ENCODE data around the gene VWA8.
"Not testable (repeated sequence)": the region's sequence is repeated elsewhere in the genome, so short reads cannot be mapped to it uniquely, and the experiment has no call there.

The VWA8 gene

GRCh38 chr13:41579881-41580280 lies 381.0 kb downstream of the VWA8 start:
- H3K36me3 ChIP-seq (ENCODE audit: control insufficient read depth, insufficient read depth, low read length): no peaks in the 10 kb centered on the region
- no peaks in the 10 kb centered on the region for H3K9me3 ChIP-seq (ENCODE audit: control insufficient read depth, insufficient read depth, low read length)

DNA sequence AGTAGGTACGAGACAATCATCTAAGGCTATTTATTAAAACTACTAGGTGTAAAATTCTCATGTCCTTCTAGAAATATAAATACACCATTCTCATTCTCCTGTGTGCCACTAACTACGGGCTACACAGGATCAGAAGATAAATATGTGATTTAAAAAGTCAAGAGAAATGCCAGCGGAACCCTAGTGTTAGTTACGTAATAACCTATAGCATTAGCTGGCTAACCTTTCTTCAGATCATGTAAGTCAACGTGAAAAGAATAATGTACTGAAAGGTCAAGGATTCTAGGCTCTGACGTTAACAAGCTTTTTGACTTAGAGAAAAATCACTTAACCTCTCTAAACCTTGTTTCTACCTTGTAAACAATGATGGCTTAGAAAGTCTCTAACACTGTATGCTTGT lies 381.7 kb downstream of the VWA8 start:
- no peaks in the 10 kb centered on the region for H3K27me3 ChIP-seq (ENCODE audit: control insufficient read depth, insufficient read depth, low read length)
- no peaks in the 10 kb centered on the region for H3K36me3 ChIP-seq (ENCODE audit: control insufficient read depth, insufficient read depth, low read length)
- no peaks in the 10 kb centered on the region for H3K4me1 ChIP-seq (ENCODE audit: control insufficient read depth, insufficient read depth, low read length)
- H3K4me3 ChIP-seq (ENCODE audit: low read depth, low read length): no peak overlapping the region
- H3K9ac ChIP-seq (ENCODE audit: low read depth, low read length): no peak overlapping the region
- H3K9me3 ChIP-seq (ENCODE audit: control insufficient read depth, insufficient read depth, low read length): no peaks in the 10 kb centered on the region

More at GRCh38 chr13:41579881-41580280, 381.0 kb downstream of the VWA8 start:
- H3K27me3 ChIP-seq (ENCODE audit: control insufficient read depth, insufficient read depth, low read length): no peaks in the 10 kb centered on the region
- H3K9ac ChIP-seq (ENCODE audit: low read depth, low read length): no peak overlapping the region
- H3K4me3 ChIP-seq (ENCODE audit: low read depth, low read length): no peak overlapping the region
- no peaks in the 10 kb centered on the region for H3K4me1 ChIP-seq (ENCODE audit: control insufficient read depth, insufficient read depth, low read length)

DNA sequence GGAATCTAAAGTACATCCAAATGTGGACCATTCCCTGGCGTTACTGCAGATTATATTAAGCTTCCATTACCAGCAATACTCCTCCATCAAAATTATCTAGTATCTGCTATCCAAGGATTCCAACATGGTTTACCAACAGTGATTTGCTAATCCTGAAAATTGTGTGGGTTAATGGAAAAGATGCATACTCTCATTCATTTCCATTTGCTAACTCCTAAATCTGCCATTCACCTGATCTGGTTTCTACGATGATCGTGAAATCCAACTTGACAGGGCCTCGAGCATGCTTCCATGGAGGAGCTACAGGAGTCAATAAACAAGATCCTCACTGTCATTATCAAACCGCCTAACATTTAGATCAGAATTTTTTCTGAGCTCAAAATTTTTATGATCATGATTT lies 382.5 kb downstream of the VWA8 start:
- H3K4me3 ChIP-seq (ENCODE audit: low read depth, low read length): no peak overlapping the region
- no peaks in the 10 kb centered on the region for H3K9me3 ChIP-seq (ENCODE audit: control insufficient read depth, insufficient read depth, low read length)
- H3K36me3 ChIP-seq (ENCODE audit: control insufficient read depth, insufficient read depth, low read length): no peaks in the 10 kb centered on the region
- no peaks in the 10 kb centered on the region for H3K27me3 ChIP-seq (ENCODE audit: control insufficient read depth, insufficient read depth, low read length)
- no peak overlapping the region for H3K9ac ChIP-seq (ENCODE audit: low read depth, low read length)
- no peaks in the 10 kb centered on the region for H3K4me1 ChIP-seq (ENCODE audit: control insufficient read depth, insufficient read depth, low read length)

DNA sequence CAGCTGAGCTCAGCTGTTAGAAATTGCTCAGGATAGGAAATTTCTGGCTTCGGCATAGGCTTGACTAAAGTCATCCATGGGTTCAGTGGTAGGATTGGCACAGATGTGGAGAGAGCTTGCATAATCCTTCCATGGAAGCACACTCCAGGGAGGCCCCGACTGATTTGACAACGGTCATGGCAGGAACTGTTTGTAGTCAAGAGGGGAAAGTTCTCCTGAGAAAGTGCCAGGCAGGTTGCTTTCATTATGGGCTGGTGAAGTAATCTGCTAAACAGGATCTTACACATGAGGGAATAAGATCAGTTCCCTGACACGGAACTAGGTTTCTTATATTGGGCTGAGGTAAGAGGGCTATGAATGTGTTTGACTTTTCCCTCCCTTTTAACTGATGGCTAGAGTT lies 383.5 kb downstream of the VWA8 start:
- Histone ChIP-seq H3K4me1 (ENCODE audit: control insufficient read depth, insufficient read depth, low read length) (no peaks in the 10 kb centered on the region), H3K4me3 (ENCODE audit: low read depth, low read length) (no peak overlapping the region), H3K27me3 (ENCODE audit: control insufficient read depth, insufficient read depth, low read length) (no peaks in the 10 kb centered on the region), H3K36me3 (ENCODE audit: control insufficient read depth, insufficient read depth, low read length) (no peaks in the 10 kb centered on the region), H3K9me3 (ENCODE audit: control insufficient read depth, insufficient read depth, low read length) (no peaks in the 10 kb centered on the region), H3K9ac (ENCODE audit: low read depth, low read length) (no peak overlapping the region)

GRCh38 chr13:41573640-41574039 lies 387.3 kb downstream of the VWA8 start:
- not testable (repeated sequence) for H3K4me3 ChIP-seq (ENCODE audit: low read depth, low read length); H3K27me3 ChIP-seq (ENCODE audit: control insufficient read depth, insufficient read depth, low read length); H3K9me3 ChIP-seq (ENCODE audit: control insufficient read depth, insufficient read depth, low read length); H3K4me1 ChIP-seq (ENCODE audit: control insufficient read depth, insufficient read depth, low read length); H3K9ac ChIP-seq (ENCODE audit: low read depth, low read length); H3K36me3 ChIP-seq (ENCODE audit: control insufficient read depth, insufficient read depth, low read length)

DNA sequence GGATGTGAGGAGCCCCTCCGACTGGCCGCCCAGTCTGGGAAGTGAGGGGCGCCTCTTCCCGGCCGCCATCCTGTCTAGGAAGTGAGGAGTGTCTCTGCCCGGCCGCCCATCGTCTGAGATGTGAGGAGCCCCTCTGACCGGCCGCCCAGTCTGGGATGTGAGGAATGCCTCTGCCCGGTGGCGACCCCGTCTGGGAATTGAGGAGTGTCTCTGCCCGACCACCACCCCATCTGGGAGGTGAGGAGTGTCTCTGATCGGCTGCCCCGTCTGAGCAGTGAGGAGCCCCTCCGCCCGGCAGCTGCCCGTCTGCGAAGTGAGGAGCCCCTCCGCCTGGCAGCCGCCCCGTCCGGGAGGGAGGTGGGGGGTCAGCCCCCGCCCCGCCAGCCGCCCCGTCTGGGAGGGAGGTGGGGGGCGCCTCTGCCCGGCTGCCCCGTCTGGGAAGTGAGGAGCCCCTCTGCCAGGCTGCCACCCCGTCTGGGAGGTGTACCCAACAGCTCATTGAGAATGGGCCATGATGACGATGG lies 389.0 kb downstream of the VWA8 start:
- not testable (repeated sequence) for H3K36me3 ChIP-seq (ENCODE audit: control insufficient read depth, insufficient read depth, low read length); H3K9ac ChIP-seq (ENCODE audit: low read depth, low read length); H3K4me3 ChIP-seq (ENCODE audit: low read depth, low read length); H3K4me1 ChIP-seq (ENCODE audit: control insufficient read depth, insufficient read depth, low read length); H3K27me3 ChIP-seq (ENCODE audit: control insufficient read depth, insufficient read depth, low read length); H3K9me3 ChIP-seq (ENCODE audit: control insufficient read depth, insufficient read depth, low read length)

DNA sequence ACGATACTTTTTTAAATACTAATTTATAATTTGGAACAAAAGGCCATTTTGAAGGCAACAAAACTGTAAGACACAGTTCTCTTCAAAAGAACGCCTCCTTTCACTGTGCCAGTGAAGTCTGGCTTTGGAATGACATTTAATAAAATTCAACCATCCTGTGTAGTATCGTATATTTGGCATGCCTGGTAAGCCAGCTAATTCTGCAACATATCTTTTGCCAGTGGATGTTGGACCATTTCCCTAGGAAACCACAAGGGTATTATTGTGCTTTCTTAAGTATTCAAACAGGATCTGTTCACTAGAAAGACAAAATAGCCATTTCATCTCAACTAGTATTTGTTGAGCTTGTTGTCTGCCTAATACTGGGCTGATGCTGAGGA lies 391.9 kb downstream of the VWA8 start:
- Histone ChIP-seq H3K4me3 (ENCODE audit: low read depth, low read length) (no peak overlapping the region), H3K9me3 (ENCODE audit: control insufficient read depth, insufficient read depth, low read length) (no peaks in the 10 kb centered on the region), H3K4me1 (ENCODE audit: control insufficient read depth, insufficient read depth, low read length) (no peaks in the 10 kb centered on the region), H3K9ac (ENCODE audit: low read depth, low read length) (no peak overlapping the region), H3K27me3 (ENCODE audit: control insufficient read depth, insufficient read depth, low read length) (no peaks in the 10 kb centered on the region), H3K36me3 (ENCODE audit: control insufficient read depth, insufficient read depth, low read length) (no peaks in the 10 kb centered on the region)

DNA sequence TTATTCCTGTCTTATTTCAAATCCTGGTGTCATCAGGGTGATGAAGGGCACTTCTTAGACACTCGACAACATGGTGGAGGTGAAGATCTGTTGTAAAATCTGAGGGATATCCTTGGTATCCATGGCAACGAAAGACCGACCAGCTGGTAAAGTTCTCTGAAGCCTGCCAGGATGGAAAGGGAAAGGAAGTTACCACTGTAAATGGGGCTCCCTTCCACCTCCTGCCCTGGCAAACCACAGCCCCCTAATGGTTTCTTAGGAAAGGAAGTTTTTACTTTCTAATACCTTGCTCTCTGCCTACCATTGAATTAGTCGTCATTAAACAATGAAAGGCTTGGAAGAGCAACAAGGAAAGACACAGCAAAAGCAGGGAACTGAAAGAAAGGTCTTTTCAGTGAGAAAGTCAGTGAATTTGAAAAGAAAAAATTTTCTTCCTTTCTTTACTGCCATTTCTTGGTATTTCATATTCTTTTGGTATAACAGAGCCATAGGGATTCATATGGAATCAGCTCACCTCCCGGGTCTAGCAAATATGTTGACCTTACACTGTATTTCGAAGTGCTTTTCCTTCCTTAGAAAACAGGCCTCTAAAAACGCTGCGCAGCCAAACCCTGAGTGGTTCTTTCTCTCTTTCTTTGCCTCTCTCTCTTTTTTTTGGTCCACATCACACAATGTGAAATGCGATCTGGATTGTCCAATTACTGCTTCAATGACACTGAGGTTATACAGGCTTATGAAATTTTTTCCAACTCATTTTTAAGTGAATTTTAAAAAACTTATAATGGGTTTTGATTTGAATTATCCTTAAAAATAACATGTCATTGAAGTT lies 392.6 kb downstream of the VWA8 start:
- H3K36me3 ChIP-seq (ENCODE audit: control insufficient read depth, insufficient read depth, low read length): no peaks in the 10 kb centered on the region
- H3K4me1 ChIP-seq (ENCODE audit: control insufficient read depth, insufficient read depth, low read length): no peaks in the 10 kb centered on the region
- H3K9me3 ChIP-seq (ENCODE audit: control insufficient read depth, insufficient read depth, low read length): no peaks in the 10 kb centered on the region
- H3K27me3 ChIP-seq (ENCODE audit: control insufficient read depth, insufficient read depth, low read length): no peaks in the 10 kb centered on the region
- H3K9ac ChIP-seq (ENCODE audit: low read depth, low read length): no peak overlapping the region
- no peak overlapping the region for H3K4me3 ChIP-seq (ENCODE audit: low read depth, low read length)

DNA sequence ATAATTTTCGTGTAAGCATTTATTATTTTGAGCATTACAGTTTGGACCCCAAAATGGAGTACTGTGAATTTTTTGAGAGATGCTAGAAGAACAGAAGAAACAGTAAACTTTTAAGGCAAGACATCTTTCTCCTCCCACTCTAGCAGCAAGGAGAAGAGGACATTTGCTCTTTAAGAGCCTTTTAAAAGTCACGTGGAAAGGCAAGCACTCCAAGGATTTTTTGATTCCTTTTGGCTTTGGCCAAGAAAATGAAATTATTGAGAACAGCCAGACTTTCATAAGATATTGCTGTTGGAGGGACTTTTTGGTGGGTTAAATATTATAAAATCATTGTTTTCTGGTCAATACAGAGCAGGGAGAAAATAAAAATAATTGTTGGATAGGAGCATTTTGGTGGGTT lies 393.5 kb downstream of the VWA8 start:
- H3K36me3 ChIP-seq (ENCODE audit: control insufficient read depth, insufficient read depth, low read length): no peaks in the 10 kb centered on the region
- H3K9ac ChIP-seq (ENCODE audit: low read depth, low read length): no peak overlapping the region
- H3K27me3 ChIP-seq (ENCODE audit: control insufficient read depth, insufficient read depth, low read length): no peaks in the 10 kb centered on the region
- no peaks in the 10 kb centered on the region for H3K4me1 ChIP-seq (ENCODE audit: control insufficient read depth, insufficient read depth, low read length)
- H3K4me3 ChIP-seq (ENCODE audit: low read depth, low read length): no peak overlapping the region
- H3K9me3 ChIP-seq (ENCODE audit: control insufficient read depth, insufficient read depth, low read length): no peaks in the 10 kb centered on the region

DNA sequence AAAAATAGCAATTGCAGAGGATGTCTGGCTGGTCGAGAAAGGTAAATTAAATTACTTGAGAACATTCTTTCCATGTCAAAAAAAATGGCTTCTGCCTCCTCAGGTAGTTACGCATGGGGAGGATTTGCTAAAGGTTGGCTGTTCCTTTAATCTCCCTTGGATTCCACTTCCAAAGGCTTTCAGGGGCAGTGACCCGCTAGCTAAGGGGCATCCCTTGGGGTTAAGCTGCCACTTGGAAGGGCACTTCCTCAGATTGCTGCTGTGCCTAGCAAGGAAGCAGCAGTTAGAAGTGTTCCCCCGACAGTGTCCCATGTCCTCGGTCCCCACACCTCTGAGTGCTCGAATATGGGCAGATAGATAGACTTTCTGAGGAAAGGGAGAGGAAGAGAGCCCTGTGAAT lies 395.1 kb downstream of the VWA8 start:
- Histone ChIP-seq H3K4me3 (ENCODE audit: low read depth, low read length) (no peak overlapping the region), H3K27me3 (ENCODE audit: control insufficient read depth, insufficient read depth, low read length) (no peaks in the 10 kb centered on the region), H3K9ac (ENCODE audit: low read depth, low read length) (no peak overlapping the region), H3K9me3 (ENCODE audit: control insufficient read depth, insufficient read depth, low read length) (no peaks in the 10 kb centered on the region), H3K36me3 (ENCODE audit: control insufficient read depth, insufficient read depth, low read length) (no peaks in the 10 kb centered on the region), H3K4me1 (ENCODE audit: control insufficient read depth, insufficient read depth, low read length) (no peaks in the 10 kb centered on the region)

DNA sequence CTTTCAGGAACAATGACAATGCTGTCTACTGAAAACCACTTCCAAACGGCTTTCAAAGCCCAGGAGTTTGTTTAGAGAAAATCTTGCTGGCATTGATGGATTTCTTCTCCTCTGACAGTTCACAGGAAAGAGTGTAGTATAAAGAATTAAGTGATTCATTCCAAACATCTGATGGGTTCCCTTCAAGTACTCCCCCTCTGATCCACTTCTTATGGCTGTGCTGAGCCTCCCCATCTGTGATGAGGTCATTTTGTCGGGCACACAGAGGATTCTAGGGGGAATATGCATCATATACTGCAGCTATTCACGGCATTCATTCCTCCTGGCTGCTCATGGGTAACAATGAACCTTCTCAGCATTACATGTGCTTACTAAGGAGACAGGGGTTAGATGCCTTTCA lies 395.7 kb downstream of the VWA8 start:
- Histone ChIP-seq H3K9ac (ENCODE audit: low read depth, low read length) (no peak overlapping the region), H3K36me3 (ENCODE audit: control insufficient read depth, insufficient read depth, low read length) (no peaks in the 10 kb centered on the region), H3K27me3 (ENCODE audit: control insufficient read depth, insufficient read depth, low read length) (no peaks in the 10 kb centered on the region), H3K9me3 (ENCODE audit: control insufficient read depth, insufficient read depth, low read length) (no peaks in the 10 kb centered on the region), H3K4me3 (ENCODE audit: low read depth, low read length) (no peak overlapping the region), H3K4me1 (ENCODE audit: control insufficient read depth, insufficient read depth, low read length) (no peaks in the 10 kb centered on the region)

- Histone ChIP-seq H3K27me3 (ENCODE audit: control insufficient read depth, insufficient read depth, low read length) (no peaks in the 10 kb centered on the region), H3K9ac (ENCODE audit: low read depth, low read length) (no peak overlapping the region), H3K9me3 (ENCODE audit: control insufficient read depth, insufficient read depth, low read length) (no peaks in the 10 kb centered on the region), H3K4me1 (ENCODE audit: control insufficient read depth, insufficient read depth, low read length) (no peaks in the 10 kb centered on the region), H3K36me3 (ENCODE audit: control insufficient read depth, insufficient read depth, low read length) (no peaks in the 10 kb centered on the region), H3K4me3 (ENCODE audit: low read depth, low read length) (no peak overlapping the region)
These were observed 396.9 kb downstream of the VWA8 start for GRCh38 chr13:41563984-41564365.

Data from iPS-15b (cell line).